ENCODE measurements around the gene EIF2A.

EIF2A gene

DNA sequence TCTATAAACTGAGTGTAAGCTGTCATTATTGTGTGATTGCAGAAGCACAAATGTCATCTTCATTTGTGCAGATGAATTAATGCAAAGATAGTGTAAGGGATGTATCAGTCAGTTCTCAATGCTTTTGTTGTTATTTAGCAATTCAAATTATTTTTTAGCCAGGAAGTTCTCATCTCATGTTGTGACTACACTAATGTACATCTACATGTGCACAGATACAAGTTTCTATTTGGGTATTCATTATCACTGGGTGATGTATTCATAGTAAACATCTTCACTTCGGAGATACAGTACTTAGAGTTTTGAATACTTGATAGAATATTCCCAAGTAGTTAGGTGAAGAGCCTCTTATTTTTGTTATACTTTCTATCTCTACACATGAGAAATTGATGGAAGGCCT is 11.1 kb downstream of the EIF2A start:
- no peak overlapping the region for H3K4me3 ChIP-seq (ENCODE audit: insufficient read depth, low read length, poor library complexity, severe bottlenecking)
- TF ChIP-seq CTCF (IDR thresholded peaks at IDR 0.05; ENCODE audit: insufficient read depth, low read length, poor library complexity, severe bottlenecking) (no peak), EZH2phosphoT487 (conservative IDR thresholded peaks at IDR 0.05; ENCODE audit: low read length) (no peak)
- H3K9ac ChIP-seq (ENCODE audit: low read length), result no peak overlapping the region
- H3F3A ChIP-seq (ENCODE audit: insufficient read depth), result peaks cover 21% of the 10 kb centered on the region; the same call in 1 of the 2 replicates
- H4K20me1 ChIP-seq (ENCODE audit: low read depth, low read length), result peaks cover 23% of the 10 kb centered on the region; the same call in 1 of the 2 replicates
- no peaks in the 10 kb centered on the region for H3K27me3 ChIP-seq (ENCODE audit: low read length)
- no peaks in the 10 kb centered on the region for H3K9me2 ChIP-seq (replicated peaks; ENCODE audit: insufficient read depth, low read length)
- no peak overlapping the region for H3K27ac ChIP-seq (ENCODE audit: low read depth, low read length)
- H3K79me2 ChIP-seq (ENCODE audit: insufficient read depth, low read length), result peaks cover 77% of the 10 kb centered on the region
- H3K36me3 ChIP-seq (ENCODE audit: low read length), result peaks cover 31% of the 10 kb centered on the region
- H3K4me2 ChIP-seq (ENCODE audit: low read depth, low read length, poor library complexity, severe bottlenecking), result no peak overlapping the region
- no peaks in the 10 kb centered on the region for H3K9me3 ChIP-seq (ENCODE audit: insufficient read depth, low read length)
- no peak overlapping the region for H2AFZ ChIP-seq (ENCODE audit: low read depth, low read length, severe bottlenecking)

GRCh38 chr3:150564243-150564642 is 17.7 kb downstream of the EIF2A start:
- H3K27me3 ChIP-seq (ENCODE audit: low read length), result no peaks in the 10 kb centered on the region
- H2AFZ ChIP-seq (ENCODE audit: low read depth, low read length, severe bottlenecking), result no peak overlapping the region
- H3K4me3 ChIP-seq (ENCODE audit: insufficient read depth, low read length, poor library complexity, severe bottlenecking), result no peak overlapping the region
- H4K20me1 ChIP-seq (ENCODE audit: low read depth, low read length), result peaks cover 18% of the 10 kb centered on the region; the same call in 1 of the 2 replicates
- no peak overlapping the region for H3K27ac ChIP-seq (ENCODE audit: low read depth, low read length)
- peaks cover 65% of the 10 kb centered on the region for H3K36me3 ChIP-seq (ENCODE audit: low read length)
- no peak for TF ChIP-seq EZH2phosphoT487 (conservative IDR thresholded peaks at IDR 0.05; ENCODE audit: low read length)
- TF ChIP-seq CTCF (IDR thresholded peaks at IDR 0.05; ENCODE audit: insufficient read depth, low read length, poor library complexity, severe bottlenecking), result no peak
- peaks cover 16% of the 10 kb centered on the region for H3K79me2 ChIP-seq (ENCODE audit: insufficient read depth, low read length)
- H3K4me2 ChIP-seq (ENCODE audit: low read depth, low read length, poor library complexity, severe bottlenecking), result no peak overlapping the region
- H3K9ac ChIP-seq (ENCODE audit: low read length), result no peak overlapping the region
- H3K9me2 ChIP-seq (replicated peaks; ENCODE audit: insufficient read depth, low read length), result no peaks in the 10 kb centered on the region
- peaks cover 29% of the 10 kb centered on the region for H3F3A ChIP-seq (ENCODE audit: insufficient read depth)
- H3K9me3 ChIP-seq (ENCODE audit: insufficient read depth, low read length), result no peaks in the 10 kb centered on the region

DNA sequence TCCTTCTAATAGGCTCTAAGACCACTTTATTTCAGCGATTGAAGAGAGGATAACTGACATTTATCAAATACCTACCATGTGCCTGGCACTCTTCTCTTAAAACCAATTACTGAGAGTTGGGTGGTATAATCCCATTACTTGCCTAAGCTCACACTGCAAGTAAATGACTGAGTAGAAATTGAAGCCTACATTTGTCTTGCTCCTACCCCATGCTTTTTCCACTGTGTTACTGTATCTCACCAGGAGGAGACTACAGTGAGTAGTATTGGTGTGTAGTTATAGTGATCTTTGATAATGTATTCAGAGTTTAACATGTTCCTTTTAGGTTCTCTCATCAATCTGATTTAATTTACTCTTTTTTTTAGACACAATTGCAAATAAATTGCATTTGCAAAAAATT is 20.7 kb downstream of the EIF2A start:
- no peaks in the 10 kb centered on the region for H3K9me2 ChIP-seq (replicated peaks; ENCODE audit: insufficient read depth, low read length)
- no peak overlapping the region for H2AFZ ChIP-seq (ENCODE audit: low read depth, low read length, severe bottlenecking)
- peaks cover 32% of the 10 kb centered on the region for H3F3A ChIP-seq (ENCODE audit: insufficient read depth)
- H3K79me2 ChIP-seq (ENCODE audit: insufficient read depth, low read length), result no peaks in the 10 kb centered on the region; the same call in none of the 2 replicates
- no peaks in the 10 kb centered on the region for H3K27me3 ChIP-seq (ENCODE audit: low read length)
- H3K9me3 ChIP-seq (ENCODE audit: insufficient read depth, low read length), result no peaks in the 10 kb centered on the region
- H3K27ac ChIP-seq (ENCODE audit: low read depth, low read length), result no peak overlapping the region
- H3K4me2 ChIP-seq (ENCODE audit: low read depth, low read length, poor library complexity, severe bottlenecking), result no peak overlapping the region
- no peak overlapping the region for H3K4me3 ChIP-seq (ENCODE audit: insufficient read depth, low read length, poor library complexity, severe bottlenecking)
- TF ChIP-seq CTCF (IDR thresholded peaks at IDR 0.05; ENCODE audit: insufficient read depth, low read length, poor library complexity, severe bottlenecking) (no peak), EZH2phosphoT487 (conservative IDR thresholded peaks at IDR 0.05; ENCODE audit: low read length) (no peak)
- peaks cover 14% of the 10 kb centered on the region; the same call in 1 of the 2 replicates for H4K20me1 ChIP-seq (ENCODE audit: low read depth, low read length)
- no peak overlapping the region for H3K9ac ChIP-seq (ENCODE audit: low read length)
- H3K36me3 ChIP-seq (ENCODE audit: low read length), result peaks cover 77% of the 10 kb centered on the region
